ENCODE results near the gene ERGIC1.

DNA sequence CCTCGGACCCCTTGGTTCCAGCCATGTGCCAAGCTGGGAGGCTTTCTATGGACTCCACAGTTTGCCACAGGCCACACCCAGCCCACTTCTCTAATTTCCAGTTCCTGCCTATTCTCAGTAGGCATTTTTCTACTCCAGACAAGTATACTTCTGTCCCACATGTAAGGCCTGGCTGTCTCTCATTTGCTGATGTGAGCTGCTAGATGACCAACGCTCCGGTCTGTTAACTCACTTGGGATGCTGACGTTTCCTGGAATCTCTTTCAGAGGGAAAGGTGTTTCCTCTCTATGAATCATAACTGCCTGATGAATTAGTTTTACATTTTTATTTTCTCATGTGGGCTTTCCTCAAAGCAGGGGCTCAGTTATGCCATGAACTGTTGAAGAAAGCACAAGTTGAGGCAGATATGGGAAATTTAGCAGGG is 36.3 kb downstream of the ERGIC1 start:
- TF ChIP-seq EZH2 (IDR thresholded peaks at IDR 0.05; ENCODE audit: borderline replicate concordance, insufficient read depth, low read length, poor library complexity, severe bottlenecking) (no peak), REST (IDR thresholded peaks at IDR 0.05; ENCODE audit: borderline replicate concordance) (no peak)
